Astrocyte of the hippocampus (primary cell): ENCODE measurements around the gene ITGA5.

Experiments used
- DNase-seq: peaks from one replicate; pipeline ENCODE4 v3.0.0; 2011; ENCODE audit warnings: low read depth, low spot score

Gene ITGA5

DNA sequence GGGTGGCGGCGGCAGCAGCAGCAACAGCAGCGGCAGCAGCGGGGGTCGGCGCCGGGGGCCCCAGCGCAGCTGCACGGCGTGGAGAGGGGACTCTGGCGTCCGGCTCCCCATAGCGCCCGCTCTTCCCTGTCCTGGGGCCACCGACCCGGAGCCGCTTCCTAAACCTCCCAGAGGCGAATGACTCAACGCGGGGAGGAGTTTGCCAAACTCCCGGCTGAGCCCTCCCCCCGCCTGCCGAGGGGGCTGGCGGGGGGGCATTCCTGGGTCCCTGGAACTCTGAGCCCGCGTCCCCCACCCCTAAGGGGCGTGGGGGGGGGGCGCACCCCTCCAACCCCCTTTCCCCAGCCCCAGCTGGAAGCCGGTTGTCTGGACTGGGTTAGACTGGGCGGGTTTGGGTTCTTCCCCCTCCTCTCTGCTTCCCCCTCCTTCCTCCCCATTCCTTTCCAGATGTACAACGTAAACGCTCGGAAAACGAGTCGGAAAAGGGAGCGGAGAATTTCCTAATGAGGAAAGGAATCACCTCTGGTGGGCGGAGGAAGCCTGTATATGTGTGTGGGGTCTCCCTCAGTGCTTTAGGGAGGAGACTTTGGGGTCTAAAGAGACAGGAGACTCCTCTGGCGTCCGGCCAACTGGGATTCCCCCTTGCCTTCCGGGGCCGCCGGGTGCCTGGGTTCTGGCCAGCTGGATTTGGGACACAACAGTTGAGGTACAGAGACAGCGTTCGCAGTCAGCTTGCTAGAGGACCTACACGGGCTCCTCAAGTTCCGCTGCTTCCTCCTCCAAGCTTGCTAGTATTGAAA, at the start of gene ITGA5:
TSS of gene ITGA5 (minus strand) at position 179 of the 800 bp plus-strand sequence. CDS start at position 111, 68 bp downstream.
- peak; percentile 81 for DNase-seq

DNA sequence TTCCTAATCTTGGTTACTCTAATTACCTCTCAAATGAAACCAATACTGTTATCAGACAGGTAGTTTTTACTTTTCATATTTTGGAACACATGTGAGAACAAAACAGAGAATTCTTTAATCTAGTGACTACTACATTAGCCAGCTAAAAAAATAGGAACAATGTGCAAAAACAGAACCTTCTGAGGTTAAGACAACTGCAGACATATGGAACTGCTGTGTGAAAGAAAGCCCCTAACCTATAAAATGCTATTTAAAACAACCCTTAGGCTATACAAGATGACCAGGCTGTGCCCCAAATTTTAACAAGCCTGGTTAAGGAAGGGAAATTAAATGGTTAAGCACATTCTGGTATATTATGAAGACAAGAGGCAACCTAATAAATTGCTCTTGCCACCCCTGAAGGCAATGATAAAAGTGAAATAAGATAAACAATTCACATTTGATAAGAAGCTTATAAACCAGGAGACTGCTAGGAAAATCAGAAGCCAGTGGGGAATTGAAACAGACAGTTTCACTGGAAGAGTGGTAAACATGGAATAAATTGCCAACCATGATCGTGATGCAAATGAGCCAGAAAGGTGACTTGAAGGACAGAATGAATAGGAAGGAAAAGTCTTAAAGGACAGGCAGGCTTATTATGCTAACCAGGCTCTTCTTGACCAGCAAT, 46.9 kb upstream of the ITGA5 start:
- no peak for DNase-seq

DNA sequence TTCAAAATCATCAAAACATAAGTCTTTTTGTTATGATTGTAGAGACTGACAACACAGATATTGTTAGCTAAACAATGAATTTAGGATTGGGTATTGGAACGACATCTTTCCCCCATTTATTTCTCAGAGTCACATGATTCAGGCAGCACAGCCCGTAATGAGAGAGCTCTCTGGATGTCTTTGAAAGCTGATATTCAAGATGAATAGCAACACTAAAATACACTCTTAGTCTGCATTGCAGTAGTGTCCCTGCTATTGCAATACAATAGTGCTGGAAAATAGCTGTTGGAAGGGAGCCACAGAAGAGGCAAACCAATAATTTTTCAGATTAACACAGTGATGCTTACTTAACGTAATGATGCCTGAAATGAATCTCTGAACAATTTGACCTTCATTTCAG, 44.4 kb upstream of the ITGA5 start:
- no peak for DNase-seq

DNA sequence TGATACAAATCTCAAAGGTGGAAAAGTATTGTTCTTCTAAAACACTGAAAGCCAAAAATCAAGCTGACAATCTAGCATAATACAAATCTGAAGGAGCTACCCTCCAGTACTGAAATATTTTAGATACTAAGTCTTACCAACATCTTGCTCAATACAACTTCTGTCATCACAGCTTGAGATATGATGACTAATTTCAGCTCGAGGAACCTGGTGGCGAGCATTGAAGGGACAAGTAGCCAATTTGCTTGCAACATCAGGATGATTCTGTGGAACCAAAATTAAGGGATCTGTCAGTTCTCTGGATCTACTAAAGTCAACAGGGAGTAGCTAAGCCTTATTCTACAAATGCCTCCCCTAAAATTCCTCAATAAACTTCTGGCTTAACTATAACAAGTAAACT, 44.0 kb upstream of the ITGA5 start:
- DNase-seq: no peak

DNA sequence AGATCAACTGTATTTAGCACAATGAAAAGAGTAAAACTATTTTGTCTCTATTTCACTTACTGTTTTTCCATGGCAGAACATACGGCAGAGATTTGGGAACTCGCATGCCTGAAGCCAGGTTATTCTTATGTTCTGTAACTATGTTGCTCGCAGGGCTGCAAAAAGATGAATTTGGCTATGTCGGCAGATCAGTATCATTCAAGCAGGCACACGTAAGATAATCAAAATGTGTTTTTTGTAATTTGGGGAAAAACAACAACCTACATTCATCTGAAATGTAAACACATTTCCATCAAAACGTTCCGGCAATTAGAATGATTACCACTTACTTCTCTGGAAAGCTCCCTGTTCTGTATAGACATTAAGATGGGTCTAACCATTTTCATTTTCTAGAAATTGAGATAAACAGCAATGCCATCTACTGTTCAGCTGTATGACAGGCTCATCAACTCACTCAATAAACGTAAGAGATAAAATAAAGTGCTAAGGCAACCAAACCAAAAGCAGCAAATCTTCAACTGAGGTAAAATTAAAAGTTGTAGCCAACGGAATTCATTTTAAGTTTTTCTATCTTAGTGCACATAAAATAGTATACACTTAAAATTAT, 41.4 kb upstream of the ITGA5 start:
- no peak for DNase-seq

DNA sequence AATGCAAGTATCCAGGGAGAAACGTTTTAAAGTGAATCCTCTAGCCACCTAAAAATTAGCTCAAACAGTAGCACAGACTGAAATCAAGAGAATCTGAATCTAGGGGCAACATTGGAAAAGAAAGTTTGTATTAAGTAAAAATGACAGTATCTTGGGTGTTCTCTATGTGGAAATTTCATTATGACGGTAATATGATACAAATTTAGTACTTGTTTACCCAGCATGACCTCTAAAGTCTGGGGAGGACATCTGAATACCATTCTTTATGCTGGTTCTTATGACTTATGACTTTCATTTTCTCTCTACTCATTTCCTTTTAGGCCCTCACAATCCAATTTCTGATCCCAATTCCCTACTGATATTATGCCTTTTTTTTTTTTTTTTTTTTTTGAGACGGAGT, 40.3 kb upstream of the ITGA5 start:
- DNase-seq: no peak

DNA sequence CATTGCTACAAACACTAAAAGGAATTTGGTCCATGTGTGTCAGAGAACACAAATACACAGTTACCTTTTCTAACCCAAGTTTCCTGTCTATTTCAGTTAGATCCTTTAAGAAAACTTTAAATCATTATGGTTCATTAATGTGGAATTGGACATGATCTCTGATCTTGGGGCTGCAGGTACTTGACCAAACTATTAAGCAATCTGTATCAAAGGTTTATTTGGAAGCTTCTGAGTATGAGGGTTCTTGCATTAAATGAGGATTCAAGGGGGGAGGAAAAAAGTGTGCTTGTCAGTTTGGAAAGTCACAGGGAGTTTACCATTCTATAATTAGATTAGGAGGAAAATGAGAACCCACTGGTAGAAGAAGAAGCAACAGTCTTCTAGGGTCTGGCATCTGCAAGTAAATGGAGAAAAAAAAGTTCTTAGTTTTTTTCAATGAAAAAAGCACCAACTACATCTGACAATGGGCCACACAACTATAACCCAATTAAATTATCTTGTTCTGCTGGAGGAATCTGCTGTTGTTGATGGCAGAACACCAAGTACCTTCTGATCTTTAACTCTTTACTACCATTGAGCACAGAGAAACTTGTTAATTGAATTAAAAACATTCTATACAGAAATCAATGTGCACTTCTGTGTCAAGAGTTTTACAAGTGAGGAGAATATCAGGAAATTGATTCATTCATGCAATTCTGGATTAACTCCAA, 36.8 kb upstream of the ITGA5 start:
- no peak for DNase-seq

DNA sequence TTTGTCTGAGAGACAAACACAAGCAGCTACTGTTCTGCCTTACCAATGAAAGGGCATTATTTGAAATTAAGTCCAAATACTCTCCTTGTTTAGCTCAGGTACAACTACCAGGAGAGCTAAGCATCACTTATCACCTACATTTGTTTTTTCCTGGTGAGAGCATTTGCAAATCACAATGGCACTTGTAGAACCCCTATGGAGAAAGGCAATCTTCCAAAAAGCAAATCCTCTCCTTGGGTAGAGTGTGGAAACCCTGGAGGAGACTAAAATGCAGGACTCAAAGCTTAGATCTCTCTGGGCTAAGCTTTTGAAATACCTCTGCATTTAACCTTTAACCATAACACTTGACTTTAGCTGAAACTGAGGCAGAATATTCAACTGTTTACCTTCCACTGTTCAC, 33.6 kb upstream of the ITGA5 start:
- no peak for DNase-seq

DNA sequence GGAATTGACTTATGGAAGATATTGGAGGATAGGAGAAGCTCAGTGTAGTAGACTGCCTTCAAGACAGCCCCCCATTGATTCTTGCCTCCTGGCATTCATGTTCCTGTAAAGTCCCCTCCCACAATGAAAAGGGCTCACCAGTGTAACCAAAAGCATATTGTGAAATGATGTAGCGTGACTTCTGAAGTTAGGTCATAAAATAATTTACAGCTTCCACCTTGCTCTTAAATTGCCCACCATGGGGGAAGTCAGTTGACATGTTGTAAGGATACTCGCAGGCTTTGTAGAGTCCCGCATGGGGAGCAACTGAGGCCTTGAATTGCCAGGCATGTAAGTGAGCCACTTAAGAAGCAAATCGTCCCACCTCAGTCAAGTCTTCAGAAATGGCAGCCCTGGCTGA, 29.3 kb upstream of the ITGA5 start:
- DNase-seq: no peak

DNA sequence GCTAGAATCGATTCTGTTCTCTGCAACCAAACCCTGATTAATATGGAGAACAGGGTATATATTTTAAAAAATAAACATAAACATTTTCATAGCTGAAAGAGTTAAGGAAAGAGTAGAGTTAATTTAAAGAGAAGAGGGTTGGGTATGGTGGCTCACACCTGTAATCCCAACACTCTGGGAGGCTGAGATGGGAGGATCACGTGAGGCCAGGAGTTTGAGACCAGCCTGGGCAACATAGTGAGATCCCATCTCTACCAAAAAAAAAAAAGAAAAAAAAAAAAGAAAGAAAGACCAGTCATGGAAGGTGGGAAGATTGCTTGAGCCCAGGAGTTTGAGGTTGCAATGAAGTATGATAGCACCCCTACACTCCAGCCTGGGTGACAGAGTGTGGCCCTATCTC, 28.9 kb upstream of the ITGA5 start:
- no peak for DNase-seq

DNA sequence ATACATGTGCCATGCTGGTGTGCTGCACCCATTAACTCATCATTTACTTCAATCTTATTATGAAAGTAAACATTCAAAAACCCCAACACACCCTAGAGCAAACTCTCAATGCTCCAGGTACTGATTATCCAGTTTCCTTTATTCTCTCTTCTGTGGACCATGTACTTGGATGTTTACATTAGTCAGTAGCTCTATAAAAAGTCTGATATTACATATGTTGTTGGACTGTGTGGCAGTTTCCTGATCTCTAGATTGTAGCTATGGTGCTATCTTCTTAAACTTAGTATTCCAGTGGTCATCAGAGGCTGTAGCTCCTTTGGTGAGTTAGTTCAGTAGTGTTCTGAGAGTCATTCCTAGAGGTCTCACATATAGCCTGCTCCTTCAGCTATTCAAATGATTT, 25.1 kb upstream of the ITGA5 start:
- no peak for DNase-seq

DNA sequence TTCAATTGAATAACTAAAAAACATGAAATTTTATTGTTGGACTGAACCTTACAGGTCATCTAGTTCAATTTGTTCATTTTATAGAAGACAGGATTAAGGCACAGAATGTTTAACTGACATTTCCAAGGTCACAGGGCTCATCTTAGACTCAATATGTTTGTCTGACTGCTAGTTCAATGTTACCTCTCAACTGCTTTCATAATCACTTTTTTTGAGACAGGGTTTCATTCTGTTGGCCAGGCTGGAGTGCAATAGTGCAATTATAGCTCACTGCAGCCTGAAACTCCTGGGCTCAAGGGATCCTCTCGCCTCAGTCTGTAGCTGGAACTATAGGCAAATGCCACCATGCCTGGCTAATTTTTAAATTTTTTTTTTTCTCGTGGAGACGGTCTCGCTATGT, 24.4 kb upstream of the ITGA5 start:
- no peak for DNase-seq

DNA sequence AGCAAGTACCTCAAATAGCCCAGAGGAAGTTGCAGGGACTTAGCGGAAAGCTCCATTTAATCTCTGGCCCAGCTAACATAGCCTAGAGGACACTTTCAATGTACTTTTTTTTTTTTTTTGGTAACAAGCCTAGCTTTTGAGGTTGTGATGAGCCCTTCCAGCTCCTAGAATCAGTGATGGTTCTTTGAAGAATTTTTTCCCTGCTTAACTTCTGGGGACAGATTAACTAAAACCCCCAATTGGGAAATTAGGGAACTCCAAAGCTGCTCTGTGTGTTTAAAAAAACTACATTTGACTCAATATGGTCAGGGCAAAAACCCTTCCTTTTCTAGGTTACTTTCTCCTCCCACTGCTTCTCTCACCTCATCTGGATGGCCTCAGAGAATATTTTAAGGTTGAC, 23.9 kb upstream of the ITGA5 start:
- no peak for DNase-seq

DNA sequence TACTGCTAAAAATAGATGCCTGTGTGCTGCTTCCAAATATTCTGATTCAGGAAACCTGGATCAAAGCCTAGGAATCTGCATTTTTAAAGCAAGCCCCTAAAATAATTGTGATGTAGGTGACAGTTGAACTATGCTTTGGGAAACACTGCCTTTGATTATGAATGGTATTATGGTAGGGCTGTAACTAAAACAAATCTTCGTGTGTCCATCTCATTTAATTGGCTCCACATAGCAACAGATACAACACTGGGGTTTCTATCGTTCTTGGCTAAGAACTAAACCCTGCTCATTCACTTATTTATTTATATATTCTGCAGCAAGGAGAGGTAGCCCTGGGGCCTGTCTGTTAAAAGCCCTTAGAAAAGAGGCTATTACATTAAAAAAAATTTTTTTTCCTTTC, 23.0 kb upstream of the ITGA5 start:
- DNase-seq: no peak

DNA sequence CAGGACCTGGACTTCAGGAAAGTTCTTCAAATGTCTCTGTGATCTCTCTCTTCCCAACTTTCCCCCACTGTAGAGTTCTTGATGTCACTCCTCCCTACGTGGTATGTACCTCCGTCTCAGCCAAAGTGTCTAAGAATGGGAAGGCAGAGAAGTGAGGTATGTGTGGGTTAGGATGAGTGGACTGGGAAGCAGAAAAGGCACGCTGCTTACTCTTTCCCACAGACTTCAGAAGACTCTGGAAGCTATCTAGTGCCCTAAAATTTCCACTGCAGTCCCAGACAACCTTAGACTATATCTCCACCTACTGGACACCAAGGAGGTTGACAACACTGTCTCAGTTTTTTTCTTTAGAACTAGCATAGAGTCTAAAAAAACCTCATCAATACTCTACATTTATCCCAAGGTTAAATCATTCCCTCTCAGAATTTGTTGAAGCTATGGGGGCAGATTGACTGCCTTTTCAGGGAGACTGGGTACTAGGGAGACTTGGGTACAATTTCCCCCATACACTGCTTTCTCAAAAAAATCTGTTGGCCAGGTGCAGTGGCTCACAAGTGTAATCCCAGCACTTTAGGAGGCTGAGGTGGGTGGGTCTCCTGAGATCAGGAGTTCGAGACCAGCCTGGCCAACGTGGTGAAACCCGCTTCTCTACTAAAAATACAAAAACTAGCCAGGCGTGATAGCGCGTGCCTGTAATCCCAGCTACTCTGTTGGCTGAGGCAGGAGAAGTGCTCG, 20.6 kb upstream of the ITGA5 start:
- DNase-seq: peak; percentile 77

DNA sequence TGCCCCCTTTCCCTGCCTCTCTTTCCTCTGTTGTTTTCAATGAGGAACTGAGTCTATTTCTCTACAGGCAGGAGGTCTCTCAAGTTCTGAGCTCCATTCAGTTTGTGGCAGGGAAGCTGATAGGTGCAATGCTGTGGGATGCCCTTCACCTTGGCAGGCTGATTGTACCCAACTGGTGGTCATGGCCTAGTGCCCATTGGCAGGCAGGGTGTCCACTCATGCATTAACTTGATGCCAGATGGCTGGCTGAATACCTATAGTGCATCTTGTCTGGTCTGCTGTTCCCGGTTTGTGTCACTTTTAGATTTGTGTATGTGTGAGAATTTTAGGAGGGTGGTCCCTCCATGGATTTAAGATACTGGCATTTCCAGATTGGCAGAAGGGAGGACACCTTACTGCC, 20.0 kb upstream of the ITGA5 start:
- DNase-seq: peak; percentile 16

DNA sequence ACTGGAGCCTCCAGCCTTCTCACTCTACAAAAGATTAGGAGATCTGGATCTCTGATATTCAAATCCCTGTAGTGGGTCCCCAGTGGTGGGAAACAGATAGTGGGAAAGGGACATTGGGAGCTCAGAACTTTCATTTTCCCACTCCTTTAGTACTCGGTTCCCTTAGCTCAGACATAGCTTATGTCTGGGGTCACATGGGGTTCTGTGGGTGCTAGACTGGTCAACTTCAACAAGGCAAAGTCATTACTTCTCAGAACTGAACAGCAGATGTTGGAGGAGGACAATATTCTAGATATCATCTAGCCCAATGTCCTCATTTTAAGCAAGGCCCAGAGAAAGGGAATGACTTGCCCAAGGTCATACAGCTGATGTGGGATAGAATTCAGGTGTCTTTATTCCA, 19.5 kb upstream of the ITGA5 start:
- no peak for DNase-seq

DNA sequence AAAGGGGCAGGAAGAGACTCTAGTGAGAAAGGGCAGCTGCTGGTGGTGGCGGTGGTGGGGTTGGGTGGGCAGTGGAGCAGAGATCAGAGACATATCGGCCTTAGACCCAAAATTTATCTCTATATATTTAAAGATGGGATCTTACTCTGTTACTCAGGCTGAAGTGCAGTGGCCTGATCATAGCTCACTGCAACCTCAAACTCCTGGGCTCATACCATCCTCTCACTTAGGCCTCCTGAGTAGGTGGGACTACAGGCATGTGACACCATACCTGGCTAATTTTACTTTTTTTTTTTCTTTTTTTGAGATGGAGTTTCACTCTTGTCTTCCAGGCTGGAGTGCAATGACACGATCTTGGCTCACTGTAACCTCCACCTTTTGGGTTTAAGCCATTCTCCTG, 18.6 kb upstream of the ITGA5 start:
- no peak for DNase-seq

DNA sequence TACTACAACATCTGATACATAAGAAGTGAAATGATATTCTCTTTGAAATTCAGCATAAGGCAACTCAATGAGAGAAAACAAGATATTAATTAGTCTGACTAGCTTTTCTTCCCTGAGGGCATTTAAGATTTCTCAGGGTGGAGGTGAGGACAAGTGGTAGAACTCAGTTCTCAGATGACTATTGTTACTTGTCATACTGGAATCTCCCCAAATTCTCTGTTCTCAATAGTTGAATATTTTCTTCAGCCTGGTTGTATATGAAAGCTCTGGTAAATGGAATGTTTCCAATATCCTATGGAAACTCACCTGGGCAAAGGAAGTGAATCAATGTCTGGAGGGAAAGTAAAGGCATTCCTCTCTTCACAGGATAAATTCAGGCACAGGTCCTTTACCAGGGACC, 18.2 kb upstream of the ITGA5 start:
- DNase-seq: no peak

DNA sequence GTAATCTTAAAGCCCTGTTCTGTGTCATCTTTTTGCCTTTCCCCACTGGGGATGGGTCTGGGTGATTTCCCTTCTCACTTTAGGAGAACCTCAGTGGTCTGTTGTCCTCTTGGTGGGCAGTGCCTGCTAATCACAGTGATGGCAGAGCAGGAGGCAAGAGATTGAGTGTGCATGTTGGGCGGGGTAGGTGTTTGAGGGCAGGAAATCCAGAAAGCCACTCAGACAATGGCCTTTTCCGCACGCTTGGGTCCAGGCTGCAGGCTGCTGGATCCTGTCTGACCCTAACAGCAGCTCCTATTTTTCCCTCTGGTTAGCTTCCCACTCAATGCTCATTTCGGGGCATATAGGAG, 13.7 kb upstream of the ITGA5 start:
- no peak for DNase-seq

DNA sequence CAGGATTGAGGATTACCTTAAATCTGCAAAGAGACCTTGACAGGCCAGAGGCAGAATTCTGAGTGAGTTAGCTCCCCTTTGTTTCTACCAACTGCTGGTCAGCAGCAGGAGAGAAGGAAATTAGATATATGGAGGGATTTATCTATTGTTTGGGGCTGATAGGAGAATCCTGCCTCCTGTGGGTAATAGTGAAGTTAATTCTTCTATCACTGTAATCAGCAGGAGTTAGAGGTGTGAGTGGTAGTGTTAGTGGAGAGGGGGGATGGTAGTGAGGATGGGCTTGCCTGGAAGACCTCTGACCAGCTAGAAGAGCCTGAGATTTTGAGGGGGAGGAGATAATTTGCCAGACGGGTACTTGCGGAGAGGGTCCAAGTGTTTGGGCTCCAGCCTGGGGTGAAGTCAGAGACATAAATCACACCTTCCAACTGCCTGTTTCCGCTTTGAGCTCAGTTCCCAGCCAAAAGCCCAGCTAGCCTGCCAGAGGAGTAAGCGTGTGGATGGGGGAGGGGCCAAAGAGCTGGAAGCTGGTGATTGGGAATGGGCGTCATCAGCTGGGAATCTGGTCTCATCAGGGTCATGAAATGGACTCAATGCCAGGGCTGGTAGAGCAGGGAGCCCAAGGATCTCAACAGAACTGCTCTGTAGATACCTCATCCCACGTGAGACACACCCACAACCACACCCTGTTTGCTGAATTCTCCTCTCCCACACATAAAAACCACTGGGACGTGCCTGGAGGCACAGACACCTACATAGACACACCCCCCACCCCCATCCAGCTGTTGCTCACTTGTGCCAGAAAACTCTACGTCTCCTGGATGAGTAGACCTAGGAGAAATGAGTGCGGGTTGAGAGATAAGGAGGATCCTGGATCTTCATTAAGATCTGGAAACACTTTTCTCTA, 13.1 kb upstream of the ITGA5 start:
- peak; percentile 20 for DNase-seq
